Neural cell (in vitro differentiated cells): Measurements from ENCODE around the gene KANSL3. TPM values are rescaled to one million over a fixed set of nuclear protein-coding genes. Genes with fewer than 3 reads are reported as not detected.

ENCODE experiments used
- H2AFZ ChIP-seq: fragments of 200-600, 300-800 bp; sonication (generic), shearing (Covaris generic); 2 replicates; pipeline ENCODE4 v1.6.0; 2014; ENCODE audit warnings: low read depth, mild to moderate bottlenecking, antibody characterized with exemption, low read length, moderate library complexity
- H3F3A ChIP-seq: fragments of 200-600 bp; shearing (Covaris generic); 2 replicates; pipeline ENCODE4 v1.6.1; 2016; ENCODE audit warnings: mild to moderate bottlenecking, moderate library complexity, mixed read lengths, antibody characterized with exemption, low read length; ENCODE audit not compliant: insufficient read depth, poor library complexity, severe bottlenecking
- H3K27ac ChIP-seq: fragments of 200-600, 300-800 bp; sonication (generic), shearing (Covaris generic); 2 replicates; pipeline ENCODE4 v1.5.1; 2014; ENCODE audit warnings: mild to moderate bottlenecking, low read length, moderate library complexity
- H3K27me3 ChIP-seq: fragments of 300-800, 200-600 bp; sonication (generic), shearing (Covaris generic); 2 replicates; pipeline ENCODE4 v1.6.0; 2014; ENCODE audit warnings: mild to moderate bottlenecking, low read depth, low read length, moderate library complexity; ENCODE audit not compliant: insufficient read depth
- H3K36me3 ChIP-seq: fragments of 300-800, 200-600 bp; sonication (generic), shearing (Covaris generic); 2 replicates; pipeline ENCODE4 v1.5.1; 2014; ENCODE audit warnings: mild to moderate bottlenecking, antibody characterized with exemption, low read length, moderate library complexity; ENCODE audit not compliant: insufficient read depth
- H3K4me2 ChIP-seq: fragments of 300-800, 200-600 bp; sonication (generic), shearing (Covaris generic); 2 replicates; pipeline ENCODE4 v1.6.0; 2014; ENCODE audit warnings: mild to moderate bottlenecking, low read length
- H3K4me3 ChIP-seq: fragments of 300-800, 200-600 bp; sonication (generic), shearing (Covaris generic); 2 replicates; pipeline ENCODE4 v1.5.1; 2014; ENCODE audit warnings: mild to moderate bottlenecking, low read length, moderate library complexity
- H3K79me2 ChIP-seq: fragments of 200-600 bp; shearing (Covaris generic); replicated peaks from 2 replicates; pipeline ENCODE4 v1.6.0; 2014; ENCODE audit warnings: mild to moderate bottlenecking, low read length, moderate library complexity; ENCODE audit not compliant: insufficient read depth
- H3K9ac ChIP-seq: fragments of 300-800, 200-600 bp; sonication (generic), shearing (Covaris generic); 2 replicates; pipeline ENCODE4 v1.6.1; 2016; ENCODE audit warnings: mild to moderate bottlenecking, low read length, mixed read lengths
- H3K9me2 ChIP-seq: fragments of 200-600 bp; shearing (Covaris generic); 2 replicates; pipeline ENCODE4 v1.6.1; 2016; ENCODE audit warnings: mild to moderate bottlenecking, low read length, mixed read lengths; ENCODE audit not compliant: insufficient read depth
- H3K9me3 ChIP-seq: fragments of 200-600, 300-800 bp; sonication (generic), shearing (Covaris generic); 2 replicates; pipeline ENCODE4 v1.6.1; 2016; ENCODE audit warnings: mild to moderate bottlenecking, mixed run types, low read length, moderate library complexity, mixed read lengths
- H4K20me1 ChIP-seq: fragments of 200-600 bp; shearing (Covaris generic); 2 replicates; pipeline ENCODE4 v1.6.1; 2016; ENCODE audit warnings: mild to moderate bottlenecking, mixed run types; ENCODE audit not compliant: insufficient read depth
- CTCF ChIP-seq: fragments of 450-650 bp; IDR thresholded peaks from 2 replicates; pipeline ENCODE4 v1.5.1; 2014; ENCODE audit warnings: antibody characterized with exemption, mild to moderate bottlenecking, moderate library complexity; ENCODE audit not compliant: poor library complexity, severe bottlenecking
- EP300 ChIP-seq: fragments of 450-650 bp; conservative IDR thresholded peaks from 2 replicates; pipeline ENCODE4 v1.6.1; 2014; ENCODE audit warnings: antibody characterized with exemption, mild to moderate bottlenecking, moderate library complexity; ENCODE audit not compliant: poor library complexity, severe bottlenecking
- EZH2 ChIP-seq: fragments of 200-600, 300-800 bp; shearing (Covaris generic), sonication (generic); IDR thresholded peaks from 2 replicates; pipeline ENCODE4 v1.6.1; 2014; ENCODE audit warnings: antibody characterized with exemption, low read length, borderline replicate concordance, mild to moderate bottlenecking; ENCODE audit not compliant: insufficient read depth, poor library complexity, severe bottlenecking
- MXI1 ChIP-seq: fragments of 450-650 bp; conservative IDR thresholded peaks from 2 replicates; pipeline ENCODE4 v1.6.1; 2014; ENCODE audit warnings: antibody characterized with exemption, mild to moderate bottlenecking; ENCODE audit not compliant: poor library complexity, severe bottlenecking
- POLR2AphosphoS5 ChIP-seq: IDR thresholded peaks from 2 replicates; pipeline ENCODE4 v1.6.1; 2012
- RAD21 ChIP-seq: fragments of 450-650 bp; conservative IDR thresholded peaks from 2 replicates; pipeline ENCODE4 v1.6.1; 2014; ENCODE audit warnings: antibody characterized with exemption, mild to moderate bottlenecking, moderate library complexity
- SMC3 ChIP-seq: fragments of 450-650 bp; conservative IDR thresholded peaks from 2 replicates; pipeline ENCODE4 v1.6.1; 2014; ENCODE audit warnings: antibody characterized with exemption, mild to moderate bottlenecking, moderate library complexity; ENCODE audit not compliant: poor library complexity
- TAF1 ChIP-seq: IDR thresholded peaks from 2 replicates; pipeline ENCODE4 v1.6.1; 2012; ENCODE audit warnings: low read depth
- polyA minus RNA-seq: library from RNA; depleted of rRNA, polyadenylated mRNA; stranded (reverse); fragments of >200 nt; gene quantifications from 2 replicates; pipeline ENCODE4 v1.2.3, GENCODE V29; 2014
- polyA plus RNA-seq: library from polyadenylated mRNA; depleted of rRNA; stranded (reverse); fragments of >200 nt; gene quantifications from 2 replicates; pipeline ENCODE4 v1.2.3, GENCODE V29; 2014
- TF ChIP-seq, protein P1 (sequence below): IDR thresholded peaks from 2 replicates; pipeline ENCODE4 v1.6.1; 2012; ENCODE audit warnings: borderline replicate concordance

Gene KANSL3
- polyA plus RNA-seq (37.7 and 42.5 TPM in 2 replicates), polyA minus RNA-seq (68.2 and 70.0 TPM in 2 replicates)

DNA sequence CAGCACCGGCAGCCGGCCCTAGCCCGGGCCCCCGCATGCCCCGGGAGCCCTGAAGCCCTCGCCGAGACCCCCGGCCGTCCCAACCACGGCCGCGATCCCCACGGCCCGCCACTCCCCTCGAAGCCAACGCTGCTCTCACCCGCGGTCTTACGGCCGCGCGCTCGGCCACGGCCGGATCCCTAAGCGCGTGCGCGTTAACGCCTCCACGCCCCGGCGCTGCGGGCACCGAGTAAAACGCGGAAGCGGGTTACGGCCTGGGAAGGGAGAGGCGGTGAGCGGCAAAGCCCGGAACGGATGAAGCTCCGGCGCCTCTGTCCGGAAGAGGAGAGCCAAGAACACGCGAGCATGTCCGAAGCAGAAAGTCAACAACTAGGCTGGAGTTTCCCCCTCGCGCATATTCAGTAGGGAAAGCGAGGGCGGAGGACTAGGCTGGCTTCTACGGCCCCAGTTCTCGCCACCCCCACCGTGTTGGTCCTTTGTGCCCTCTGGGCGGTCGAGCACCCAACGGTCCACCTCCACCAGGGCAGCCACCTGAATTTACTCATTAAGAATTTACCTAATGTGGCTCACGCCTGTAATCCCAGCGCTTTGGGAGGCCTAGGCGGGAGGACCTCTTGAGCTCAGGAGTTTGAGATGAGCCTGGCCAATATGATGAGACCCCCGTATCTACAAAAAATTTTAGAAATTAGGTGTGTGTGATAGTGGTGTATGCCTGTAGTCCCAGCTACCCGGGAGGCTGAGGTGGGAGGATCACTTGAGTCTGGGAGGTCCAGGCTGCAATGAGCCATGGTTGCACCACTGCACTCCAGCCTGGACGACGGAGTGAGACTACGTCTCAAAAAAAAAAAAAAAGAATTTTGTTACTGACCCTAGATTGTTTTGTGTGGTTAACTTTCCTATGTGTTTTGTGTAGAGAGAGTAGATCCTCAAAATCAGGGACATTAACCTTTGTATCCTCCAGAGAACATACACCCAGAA lies at the start of gene KANSL3:
Gene KANSL3 (minus strand): TSS at position 169 of the 978 bp plus-strand sequence. CDS start 1,177 bp downstream, outside the sequence.
- Histone ChIP-seq H4K20me1 (no peaks in the 10 kb centered on the region), H3K9me3 (no peaks in the 10 kb centered on the region), H3K9me2 (no peaks in the 10 kb centered on the region), H3K27me3 (no peaks in the 10 kb centered on the region), H3K4me3 (peak within 1 kb of the TSS; percentile 90), H3K4me2 (peak within 1 kb of the TSS; percentile 91), H2AFZ (peak within 1 kb of the TSS; percentile 40), H3K79me2 (peaks cover 24% of the 10 kb centered on the region), H3K27ac (peak within 1 kb of the TSS; percentile 31), H3K9ac (peak within 1 kb of the TSS; percentile 70), H3F3A (no peaks in the 10 kb centered on the region), H3K36me3 (no peaks in the 10 kb centered on the region)
- TF ChIP-seq POLR2AphosphoS5 (peak; percentile 92), CTCF (peak; percentile 21), RAD21 (peak; percentile 39), MXI1 (peak; percentile 68), EP300 (peak; percentile 61), SMC3 (peak; percentile 52), EZH2 (no peak), TAF1 (no peak)
- TF ChIP-seq, protein P1, sequence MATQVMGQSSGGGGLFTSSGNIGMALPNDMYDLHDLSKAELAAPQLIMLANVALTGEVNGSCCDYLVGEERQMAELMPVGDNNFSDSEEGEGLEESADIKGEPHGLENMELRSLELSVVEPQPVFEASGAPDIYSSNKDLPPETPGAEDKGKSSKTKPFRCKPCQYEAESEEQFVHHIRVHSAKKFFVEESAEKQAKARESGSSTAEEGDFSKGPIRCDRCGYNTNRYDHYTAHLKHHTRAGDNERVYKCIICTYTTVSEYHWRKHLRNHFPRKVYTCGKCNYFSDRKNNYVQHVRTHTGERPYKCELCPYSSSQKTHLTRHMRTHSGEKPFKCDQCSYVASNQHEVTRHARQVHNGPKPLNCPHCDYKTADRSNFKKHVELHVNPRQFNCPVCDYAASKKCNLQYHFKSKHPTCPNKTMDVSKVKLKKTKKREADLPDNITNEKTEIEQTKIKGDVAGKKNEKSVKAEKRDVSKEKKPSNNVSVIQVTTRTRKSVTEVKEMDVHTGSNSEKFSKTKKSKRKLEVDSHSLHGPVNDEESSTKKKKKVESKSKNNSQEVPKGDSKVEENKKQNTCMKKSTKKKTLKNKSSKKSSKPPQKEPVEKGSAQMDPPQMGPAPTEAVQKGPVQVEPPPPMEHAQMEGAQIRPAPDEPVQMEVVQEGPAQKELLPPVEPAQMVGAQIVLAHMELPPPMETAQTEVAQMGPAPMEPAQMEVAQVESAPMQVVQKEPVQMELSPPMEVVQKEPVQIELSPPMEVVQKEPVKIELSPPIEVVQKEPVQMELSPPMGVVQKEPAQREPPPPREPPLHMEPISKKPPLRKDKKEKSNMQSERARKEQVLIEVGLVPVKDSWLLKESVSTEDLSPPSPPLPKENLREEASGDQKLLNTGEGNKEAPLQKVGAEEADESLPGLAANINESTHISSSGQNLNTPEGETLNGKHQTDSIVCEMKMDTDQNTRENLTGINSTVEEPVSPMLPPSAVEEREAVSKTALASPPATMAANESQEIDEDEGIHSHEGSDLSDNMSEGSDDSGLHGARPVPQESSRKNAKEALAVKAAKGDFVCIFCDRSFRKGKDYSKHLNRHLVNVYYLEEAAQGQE = no peak

DNA sequence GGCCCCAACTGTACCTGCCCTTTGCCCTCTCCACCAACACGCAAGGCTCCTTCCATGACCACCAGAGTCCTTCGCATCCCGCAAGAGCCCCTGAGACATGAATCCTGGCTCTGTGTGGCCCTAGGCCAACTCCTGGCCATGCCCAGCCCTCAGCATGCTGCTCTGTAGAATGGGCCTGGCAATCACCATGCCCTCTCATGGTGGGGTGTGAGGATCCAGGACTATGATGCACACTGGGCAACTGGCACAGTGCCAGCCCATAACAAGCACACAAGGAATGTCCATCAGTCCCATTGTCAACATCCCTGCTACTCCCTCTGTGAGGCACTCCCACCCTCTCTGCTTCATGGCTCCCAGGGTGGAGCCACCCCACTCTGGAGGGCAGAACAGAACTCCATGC lies 49.2 kb upstream of the KANSL3 start:
- no peak overlapping the region for H3K27ac ChIP-seq
- H2AFZ ChIP-seq = no peak overlapping the region
- H3K27me3 ChIP-seq = no peaks in the 10 kb centered on the region
- H3K9me2 ChIP-seq = no peaks in the 10 kb centered on the region
- no peaks in the 10 kb centered on the region for H3K36me3 ChIP-seq
- H3K79me2 ChIP-seq = no peaks in the 10 kb centered on the region
- no peak overlapping the region for H3K9ac ChIP-seq
- no peaks in the 10 kb centered on the region for H3K9me3 ChIP-seq
- TF ChIP-seq SMC3 (no peak), CTCF (no peak), POLR2AphosphoS5 (no peak), RAD21 (no peak), EP300 (no peak), EZH2 (no peak), MXI1 (no peak), TAF1 (no peak)
- TF ChIP-seq, protein P1 = no peak
- no peaks in the 10 kb centered on the region for H4K20me1 ChIP-seq
- H3K4me2 ChIP-seq = no peak overlapping the region
- no peaks in the 10 kb centered on the region for H3F3A ChIP-seq
- H3K4me3 ChIP-seq = no peak overlapping the region
